ENCODE data around the gene FSTL4.
"Not testable (repeated sequence)": the region's sequence is repeated elsewhere in the genome, so short reads cannot be mapped to it uniquely, and the experiment has no call there.

FSTL4 gene

DNA sequence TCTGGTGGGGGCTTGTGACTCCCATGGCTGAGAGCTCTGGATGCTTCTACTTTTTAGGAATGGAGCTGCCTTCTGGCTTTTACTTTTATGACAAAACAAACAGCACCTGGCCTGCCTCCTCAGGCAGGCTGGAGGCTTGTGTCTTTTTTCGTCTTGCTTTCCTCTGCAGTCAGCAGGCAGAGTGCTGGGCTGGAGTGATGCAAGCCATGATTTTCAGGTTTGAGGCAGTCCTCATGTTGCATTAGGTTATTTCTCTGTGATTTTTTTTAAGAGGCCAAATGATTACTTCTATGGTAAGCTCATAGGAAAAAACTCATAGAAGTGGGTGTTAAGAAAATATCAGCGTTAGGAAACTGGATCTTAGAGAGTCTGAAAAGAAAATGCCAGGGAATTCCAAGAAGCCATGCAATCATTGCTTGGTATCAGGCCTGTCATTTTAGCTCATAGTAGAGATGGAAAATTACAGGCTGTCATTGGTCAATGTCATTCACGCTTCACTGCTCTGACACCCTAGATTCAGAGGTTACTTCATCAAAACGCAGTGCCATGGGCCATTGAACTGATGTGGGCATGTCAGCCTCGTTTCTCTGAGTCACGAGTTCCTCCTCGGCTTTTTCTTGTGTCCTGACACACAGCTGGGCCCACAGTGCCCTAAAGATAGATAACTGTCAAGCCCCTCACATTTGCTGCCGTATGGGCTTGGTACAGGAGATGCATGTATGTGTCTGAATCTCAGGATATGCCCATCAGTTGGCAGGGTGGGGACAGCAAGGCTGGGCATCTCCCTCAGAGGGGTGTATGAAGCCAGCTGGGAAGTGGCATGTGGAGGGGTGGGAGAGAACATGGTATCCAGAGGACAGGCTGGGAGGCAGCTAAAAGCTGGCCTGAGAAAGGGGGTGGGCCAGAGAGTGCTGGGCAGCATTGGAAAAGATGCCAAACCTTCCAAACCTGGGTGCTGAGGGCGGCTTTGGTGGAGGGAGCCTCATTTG, 408.7 kb downstream of the FSTL4 start:
- DNase-seq (ENCODE audit: low read depth), result no peak
- no peak overlapping the region for H3K4me3 ChIP-seq (ENCODE audit: low read depth, low read length)

DNA sequence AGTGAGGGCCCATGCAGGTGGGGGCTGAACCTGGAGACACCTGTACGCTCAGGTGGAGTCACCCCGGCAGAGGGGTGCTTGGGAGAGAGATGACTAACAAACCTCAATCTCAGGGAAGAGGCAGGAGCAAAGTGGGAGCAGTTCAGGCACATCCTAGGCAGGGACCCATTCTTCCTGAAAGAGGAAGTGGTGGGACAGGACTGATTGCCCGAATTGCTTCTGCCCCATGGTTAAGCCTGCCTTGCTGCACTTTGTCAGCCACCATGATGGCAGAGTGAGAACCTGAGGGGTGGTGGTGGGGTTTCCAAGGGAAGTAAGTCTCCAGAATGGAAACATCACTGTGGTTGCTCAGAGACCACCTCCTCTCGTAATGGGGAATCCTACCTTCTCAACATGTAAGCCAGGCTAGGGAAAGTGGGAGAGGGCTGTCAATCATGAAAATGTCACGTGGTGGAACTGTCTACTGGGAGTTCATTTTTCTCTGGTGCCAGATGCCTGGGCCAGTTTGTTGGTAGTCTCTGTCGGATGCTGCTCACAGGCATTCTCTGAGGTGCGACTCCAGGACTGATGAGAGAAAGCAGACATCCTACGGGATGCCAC, 410.2 kb downstream of the FSTL4 start:
- DNase-seq (ENCODE audit: low read depth), result no peak
- H3K4me3 ChIP-seq (ENCODE audit: low read depth, low read length), result no peak overlapping the region

DNA sequence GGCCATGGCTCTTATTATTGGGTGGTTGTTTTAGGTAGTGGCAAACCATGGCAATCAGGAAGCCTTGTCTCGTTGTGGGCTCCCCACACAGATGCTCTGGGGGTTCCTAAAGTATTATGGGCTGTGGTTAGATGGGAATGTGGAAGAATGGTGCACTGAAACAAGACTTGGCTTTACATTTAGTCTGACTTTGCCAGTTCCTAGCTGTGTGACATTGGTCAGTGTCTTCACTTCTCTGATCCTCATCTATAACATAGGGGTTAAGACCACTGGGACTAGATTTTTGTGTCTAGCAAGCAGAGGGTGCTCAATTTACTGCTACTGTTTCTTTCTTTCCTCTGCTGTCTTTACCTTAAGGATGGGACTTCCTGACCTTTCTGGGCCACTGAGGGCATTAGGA, 411.0 kb downstream of the FSTL4 start:
- DNase-seq (ENCODE audit: low read depth), result no peak
- no peak overlapping the region for H3K4me3 ChIP-seq (ENCODE audit: low read depth, low read length)

GRCh38 chr5:133200256-133200655, 412.1 kb downstream of the FSTL4 start:
- DNase-seq (ENCODE audit: low read depth), result no peak
- no peak overlapping the region for H3K4me3 ChIP-seq (ENCODE audit: low read depth, low read length)

DNA sequence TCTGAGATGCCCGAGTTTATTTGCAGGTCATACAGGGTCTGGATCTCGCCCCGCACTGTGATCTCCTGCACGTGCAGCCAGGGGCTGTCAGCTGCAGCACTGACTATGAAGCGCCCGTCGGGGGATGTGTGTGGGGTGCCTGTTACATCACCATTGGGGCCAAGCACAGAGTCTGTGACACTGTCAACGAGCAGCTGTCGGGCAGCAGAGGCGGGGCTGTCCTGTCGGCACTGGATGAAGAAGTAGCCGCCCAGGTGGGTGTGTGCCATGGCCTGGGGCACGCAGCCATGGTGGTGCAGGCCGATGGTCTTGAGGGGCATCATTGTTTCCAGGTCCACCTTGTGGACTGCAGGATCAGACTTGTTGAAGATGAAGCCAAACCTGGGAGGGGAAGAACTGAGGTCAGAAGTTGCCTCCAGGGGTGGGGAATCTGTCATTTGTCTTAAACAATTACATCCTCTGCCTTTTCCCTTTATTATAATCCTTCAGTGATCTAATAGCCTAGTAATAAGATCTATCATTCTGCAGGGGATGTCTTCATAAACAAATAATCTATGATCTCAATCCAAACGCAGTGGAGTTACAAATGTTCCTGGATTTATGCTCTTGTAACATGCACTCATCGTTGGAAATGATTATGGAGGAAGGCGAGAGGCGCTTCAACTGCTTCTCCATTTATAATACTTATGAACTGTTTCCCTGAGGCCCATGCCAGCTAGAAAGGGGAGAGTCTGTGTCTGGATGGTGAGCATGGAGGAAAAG, 412.7 kb downstream of the FSTL4 start:
- H3K4me3 ChIP-seq (ENCODE audit: low read depth, low read length), result no peak overlapping the region
- no peak for DNase-seq (ENCODE audit: low read depth)

GRCh38 chr5:133198511-133198910, 413.8 kb downstream of the FSTL4 start:
- no peak for DNase-seq (ENCODE audit: low read depth)
- no peak overlapping the region for H3K4me3 ChIP-seq (ENCODE audit: low read depth, low read length)

DNA sequence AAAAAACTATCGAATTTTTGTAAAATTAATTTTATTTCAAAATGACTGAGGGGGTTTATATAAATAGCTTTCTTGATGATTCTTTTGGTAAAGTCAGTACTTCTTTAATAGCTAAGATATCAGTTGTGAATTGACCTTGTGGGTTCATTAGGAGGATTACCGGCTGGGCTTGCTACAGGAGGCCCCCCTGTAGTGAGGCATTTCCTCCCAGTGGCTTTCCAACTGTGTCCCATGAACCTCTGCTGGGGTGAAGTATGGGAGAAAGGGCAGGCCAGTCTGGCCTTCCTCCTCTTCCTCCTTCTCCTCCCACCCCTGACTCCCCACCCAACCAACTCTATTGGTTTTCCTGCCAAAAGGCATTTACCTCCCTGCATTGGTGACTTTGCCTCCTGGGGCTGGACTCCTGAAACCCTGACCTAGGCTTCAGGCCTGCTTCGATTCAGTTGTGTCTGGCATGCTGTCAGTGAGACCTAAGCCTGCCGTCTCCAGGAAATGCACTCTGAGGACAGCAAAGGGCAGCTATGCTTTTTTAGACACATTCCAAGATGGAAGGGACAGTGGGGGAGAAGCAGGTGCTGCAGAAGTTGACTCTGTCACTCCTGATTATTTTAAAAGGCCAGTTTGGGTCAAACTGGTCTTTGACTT, 415.8 kb downstream of the FSTL4 start:
- DNase-seq (ENCODE audit: low read depth), result no peak
- H3K4me3 ChIP-seq (ENCODE audit: low read depth, low read length), result no peak overlapping the region

DNA sequence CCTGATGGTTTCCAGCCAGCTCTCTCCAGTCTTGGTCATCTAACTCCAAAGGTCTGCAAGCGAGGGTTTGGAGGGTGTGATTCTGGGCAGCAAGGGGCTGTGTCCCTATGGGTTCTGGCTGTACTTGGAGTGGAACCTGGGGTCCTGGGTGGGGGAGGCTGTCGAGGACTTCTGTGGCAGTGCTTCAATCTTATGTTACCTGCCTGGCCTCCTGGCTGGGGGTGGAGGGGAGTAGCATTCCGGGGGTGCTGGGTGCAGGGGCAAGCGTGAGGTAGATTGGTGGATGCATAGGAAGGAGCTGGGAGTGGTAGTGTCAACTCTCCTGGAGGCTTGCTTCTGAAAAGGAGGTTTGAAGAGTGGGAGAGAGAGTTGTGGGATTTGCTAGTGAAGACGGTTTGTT, 417.1 kb downstream of the FSTL4 start:
- H3K4me3 ChIP-seq (ENCODE audit: low read depth, low read length), result no peak overlapping the region
- DNase-seq (ENCODE audit: low read depth), result no peak

DNA sequence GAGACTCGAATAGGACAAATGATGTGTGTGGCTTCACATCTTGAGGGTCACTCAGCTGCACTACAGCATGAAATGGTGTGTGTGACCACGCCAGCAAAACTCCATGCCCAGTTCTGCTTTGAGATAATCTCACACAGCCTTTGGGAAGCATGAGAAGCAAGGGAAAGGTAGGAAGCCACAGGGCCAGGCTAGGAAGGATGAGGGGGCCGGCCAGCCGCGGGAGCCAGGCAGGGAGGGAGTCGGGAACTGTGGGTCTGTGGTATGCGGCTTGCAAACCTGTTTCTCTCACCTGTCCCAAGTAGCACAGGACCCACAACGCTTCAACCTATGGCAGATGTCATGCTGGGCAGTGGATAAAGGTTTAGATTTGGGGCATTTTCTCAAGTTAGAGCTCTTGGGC, 418.5 kb downstream of the FSTL4 start:
- no peak for DNase-seq (ENCODE audit: low read depth)
- no peak overlapping the region for H3K4me3 ChIP-seq (ENCODE audit: low read depth, low read length)

GRCh38 chr5:133192716-133193115, 419.6 kb downstream of the FSTL4 start:
- DNase-seq (ENCODE audit: low read depth), result no peak
- no peak overlapping the region for H3K4me3 ChIP-seq (ENCODE audit: low read depth, low read length)

DNA sequence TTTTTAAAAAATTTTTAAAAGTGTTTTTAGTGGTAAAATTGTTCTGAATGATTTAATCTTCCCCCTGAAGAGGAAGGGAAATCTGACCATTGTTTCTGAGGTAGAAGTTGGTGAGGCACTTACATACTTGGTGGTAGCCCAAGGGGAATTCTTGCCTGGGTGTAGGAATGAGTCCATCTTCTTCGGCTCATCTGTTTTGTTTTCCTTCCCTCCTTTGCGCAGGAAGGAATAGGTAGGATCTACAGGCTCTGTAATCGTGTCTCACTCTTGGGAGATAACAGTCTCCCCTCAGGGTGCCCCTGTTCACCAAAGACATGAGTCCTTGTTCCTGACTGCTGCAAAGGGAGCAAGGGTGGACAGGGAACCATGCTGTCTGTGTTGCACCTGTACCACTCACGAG, 422.5 kb downstream of the FSTL4 start:
- DNase-seq (ENCODE audit: low read depth), result no peak
- H3K4me3 ChIP-seq (ENCODE audit: low read depth, low read length), result no peak overlapping the region

- H3K4me3 ChIP-seq (ENCODE audit: low read depth, low read length), result no peak overlapping the region
- DNase-seq (ENCODE audit: low read depth), result no peak
Measured at GRCh38 chr5:133179405-133179804, 432.9 kb downstream of the FSTL4 start.

- not testable (repeated sequence) for DNase-seq (ENCODE audit: low read depth); H3K4me3 ChIP-seq (ENCODE audit: low read depth, low read length)
Measured at GRCh38 chr5:133170756-133171387, 441.5 kb downstream of the FSTL4 start.

DNA sequence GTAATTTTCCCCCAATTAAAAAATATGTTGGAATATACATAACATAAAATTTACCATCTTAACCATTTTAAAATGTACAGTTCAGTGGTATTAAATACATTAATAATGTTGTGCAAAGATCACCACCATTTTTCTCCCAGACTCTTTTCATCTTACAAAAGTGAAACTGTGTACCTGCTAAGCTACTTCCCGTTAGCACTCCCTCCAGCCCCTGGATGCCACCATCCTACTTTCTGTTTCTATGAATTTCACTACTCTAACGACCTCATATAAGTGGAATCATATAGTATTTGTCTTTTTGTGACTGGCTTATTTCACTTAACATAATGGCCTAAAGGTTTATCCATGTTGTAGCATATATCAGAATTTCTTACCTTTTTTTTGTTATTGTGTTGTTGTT, 447.6 kb downstream of the FSTL4 start:
- DNase-seq (ENCODE audit: low read depth), result no peak
- H3K4me3 ChIP-seq (ENCODE audit: low read depth, low read length), result no peak overlapping the region

DNA sequence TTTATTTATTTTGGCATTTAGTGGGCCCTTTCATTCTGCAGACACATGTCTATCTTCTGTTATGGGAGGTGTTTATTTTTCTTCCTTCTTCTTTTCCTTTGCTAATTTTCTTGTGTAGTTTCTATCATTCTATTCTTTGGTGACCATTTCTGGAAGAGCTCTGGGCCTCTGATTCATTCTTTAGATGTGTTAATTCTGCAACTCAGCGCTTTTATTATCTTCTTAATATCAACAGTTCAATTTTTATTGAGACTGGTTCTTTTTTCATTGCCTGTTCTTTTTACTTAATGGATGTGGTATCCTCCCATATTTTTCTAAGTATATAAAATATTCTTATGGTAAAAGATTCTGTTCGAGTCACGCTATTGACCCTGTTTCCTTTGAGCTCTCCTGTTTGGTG, 448.5 kb downstream of the FSTL4 start:
- DNase-seq (ENCODE audit: low read depth), result no peak
- H3K4me3 ChIP-seq (ENCODE audit: low read depth, low read length), result no peak overlapping the region

- H3K4me3 ChIP-seq (ENCODE audit: low read depth, low read length), result no peak overlapping the region
- DNase-seq (ENCODE audit: low read depth), result no peak
Measured at GRCh38 chr5:133159543-133159942, 452.8 kb downstream of the FSTL4 start.

GRCh38 chr5:133155326-133155969, 456.9 kb downstream of the FSTL4 start:
- H3K4me3 ChIP-seq (ENCODE audit: low read depth, low read length), result no peak overlapping the region
- no peak for DNase-seq (ENCODE audit: low read depth)

GRCh38 chr5:133154274-133155075, 457.9 kb downstream of the FSTL4 start:
- no peak overlapping the region for H3K4me3 ChIP-seq (ENCODE audit: low read depth, low read length)
- DNase-seq (ENCODE audit: low read depth), result no peak
